ELR (cell line): ENCODE measurements around the gene EBNA1BP2.
"Not testable (repeated sequence)": the region's sequence is repeated elsewhere in the genome, so short reads cannot be mapped to it uniquely, and the experiment has no call there.

Source experiments
- DNase-seq: peaks from one replicate; pipeline ENCODE4 v3.0.0-alpha.2; 2015; ENCODE audit warnings: low read depth

Gene EBNA1BP2

GRCh38 chr1:43171312-43171875, 696 bp downstream of the EBNA1BP2 start:
- DNase-seq, result peak; percentile 17

GRCh38 chr1:43165765-43166164, 6.3 kb downstream of the EBNA1BP2 start:
- no peak for DNase-seq

- DNase-seq, result no peak
These were observed 6.9 kb downstream of the EBNA1BP2 start for GRCh38 chr1:43165162-43165561.

GRCh38 chr1:43156026-43156425, 16.1 kb downstream of the EBNA1BP2 start:
- DNase-seq, result peak; percentile 60

GRCh38 chr1:43153443-43153842, 18.6 kb downstream of the EBNA1BP2 start:
- no peak for DNase-seq

- DNase-seq, result no peak
These were observed 19.2 kb downstream of the EBNA1BP2 start for GRCh38 chr1:43152866-43153265.

- DNase-seq, result no peak
These were observed 22.2 kb downstream of the EBNA1BP2 start for GRCh38 chr1:43149889-43150288.

- peak; percentile 79 for DNase-seq
These were observed 24.3 kb downstream of the EBNA1BP2 start for GRCh38 chr1:43147625-43148327.

GRCh38 chr1:43144237-43144636, 27.9 kb downstream of the EBNA1BP2 start:
- DNase-seq, result peak; percentile 67

- DNase-seq, result peak; percentile 53
These were observed 28.6 kb downstream of the EBNA1BP2 start for GRCh38 chr1:43143441-43143888.

- DNase-seq, result no peak
These were observed 31.5 kb downstream of the EBNA1BP2 start for GRCh38 chr1:43140583-43140982.

GRCh38 chr1:43140010-43140409, 32.1 kb downstream of the EBNA1BP2 start:
- no peak for DNase-seq

- not testable (repeated sequence) for DNase-seq
These were observed 32.8 kb downstream of the EBNA1BP2 start for GRCh38 chr1:43139295-43139694.

- no peak for DNase-seq
These were observed 34.5 kb downstream of the EBNA1BP2 start for GRCh38 chr1:43137445-43138052.

- no peak for DNase-seq
These were observed 36.0 kb downstream of the EBNA1BP2 start for GRCh38 chr1:43135857-43136781.

- DNase-seq, result no peak
These were observed 37.5 kb downstream of the EBNA1BP2 start for GRCh38 chr1:43134640-43135039.

GRCh38 chr1:43134068-43134467, 38.0 kb downstream of the EBNA1BP2 start:
- no peak for DNase-seq

GRCh38 chr1:43129426-43129825, 42.7 kb downstream of the EBNA1BP2 start:
- DNase-seq, result no peak

GRCh38 chr1:43128816-43129215, 43.3 kb downstream of the EBNA1BP2 start:
- no peak for DNase-seq

- no peak for DNase-seq
These were observed 49.1 kb downstream of the EBNA1BP2 start for GRCh38 chr1:43123031-43123430.

GRCh38 chr1:43121256-43121900, 50.7 kb downstream of the EBNA1BP2 start:
- DNase-seq, result no peak
